Spleen (tissue), 11 donors: ENCODE measurements around the gene GARIN3. TPM values are rescaled to one million over a fixed set of nuclear protein-coding genes. Genes with fewer than 3 reads are reported as not detected.

Experiments used
- DNase-seq: peaks from one replicate; pipeline ENCODE4 v3.0.0-alpha.2; 2020
- H3K27ac ChIP-seq, 8 donors: fragments of 200-600 bp; sonication (generic) in 7 of 8; 1 replicate in 4 of 8; 2 replicates in 4 of 8; pipeline versions ENCODE4 v1.5.0 to v1.8.0; 2016 to 2021; ENCODE audit warnings: inconsistent platforms in 4 of 8, mild to moderate bottlenecking in 4 of 8, moderate library complexity in 1 of 8
- H3K27me3 ChIP-seq, 7 donors: fragments of 200-600 bp; sonication (generic) in 6 of 7; replicated peaks in 1 of 7; 1 replicate in 4 of 7; 2 replicates in 3 of 7; pipeline versions ENCODE4 v1.5.0 to v1.8.0; 2016 to 2021; ENCODE audit warnings: inconsistent platforms in 3 of 7, mild to moderate bottlenecking in 1 of 7
- H3K36me3 ChIP-seq, 6 donors: fragments of 200-600 bp; sonication (generic) in 5 of 6; 1 replicate in 4 of 6; 2 replicates in 2 of 6; pipeline versions ENCODE4 v1.5.0 to v1.8.0; 2016 to 2021; ENCODE audit warnings: inconsistent platforms in 2 of 6
- H3K4me1 ChIP-seq, 6 donors: fragments of 200-600 bp; sonication (generic) in 5 of 6; 1 replicate in 3 of 6; 2 replicates in 3 of 6; pipeline versions ENCODE4 v1.5.0 to v1.8.0; 2016 to 2021; ENCODE audit warnings: inconsistent platforms in 3 of 6
- H3K4me3 ChIP-seq, 8 donors: fragments of 200-600 bp; sonication (generic) in 7 of 8; 1 replicate in 4 of 8; 2 replicates in 4 of 8; pipeline versions ENCODE4 v1.5.0 to v1.8.0; 2016 to 2021; ENCODE audit warnings: inconsistent platforms in 4 of 8, mild to moderate bottlenecking in 4 of 8, moderate library complexity in 2 of 8
- H3K9me3 ChIP-seq, 8 donors: fragments of 200-600 bp; sonication (generic) in 7 of 8; 1 replicate in 4 of 8; 2 replicates in 4 of 8; pipeline versions ENCODE4 v1.5.0 to v1.8.0; 2016 to 2021; ENCODE audit warnings: inconsistent platforms in 4 of 8
- CTCF ChIP-seq, 11 experiments: fragments of 200-600 bp in 7 of 11; fragments of 450-650 bp in 4 of 11; sonication (generic) in 4 of 11; IDR thresholded peaks in 8 of 11; conservative IDR thresholded peaks in 3 of 11; 1 replicate in 7 of 11; 2 replicates in 4 of 11; pipeline versions ENCODE4 v1.4.0 to v1.8.0; 2016 to 2021; ENCODE audit warnings: antibody characterized with exemption in 11 of 11, inconsistent platforms in 4 of 11, mild to moderate bottlenecking in 1 of 11
- POLR2A ChIP-seq, 3 donors: fragments of 450-650 bp; IDR thresholded peaks; one replicate each; pipeline ENCODE4 v1.5.1; 2017; ENCODE audit warnings: antibody characterized with exemption in 3 of 3, mild to moderate bottlenecking in 1 of 3
- POLR2AphosphoS5 ChIP-seq, 3 donors: sonication (generic); formaldehyde crosslinking; IDR thresholded peaks; one replicate each; pipeline ENCODE4 v1.5.1; 2017; ENCODE audit warnings: antibody characterized with exemption in 3 of 3
- WGBS, 5 donors: extraction: QIAGEN DNeasy Blood & Tissue Kit in 3 of 5; methylation state at CpG; one replicate each; pipeline versions ENCODE4 v1.1.5 to v1.1.7; 2013 to 2018; 5-methylcytosine and 5-hydroxymethylcytosine counted together
- intact Hi-C: fragments of 100-400 bp; cut with DNase I; formaldehyde crosslinking; loops from one replicate; pipeline ENCODE4 v1.15.0; 2023; ENCODE audit warnings: low total_unique reads
- polyA plus RNA-seq, 3 donors: library from polyadenylated mRNA; stranded (reverse); fragments of 200-250 nt; gene quantifications; one replicate each; pipeline ENCODE4 v1.2.1, GENCODE V29; 2013
- total RNA-seq, 7 donors: library from RNA; depleted of rRNA in 3 of 7; stranded (reverse); fragments of >200 nt in 3 of 7; fragmentation: NEBNext Ultra II Directional in 4 of 7; extraction: Animal tissue kit (Norgen Biotek cat#: 25700) in 4 of 7; gene quantifications; one replicate each; pipeline versions ENCODE4 v1.1.0 to v1.2.1, GENCODE V29; 2016 to 2021
- donor health status: healthy with polysubstance abuse.
- donor health status: DM: no; HTN: no; CAD: no; lungs with moderate emphysema.
- donor health status: DM: no; HTN: no; CAD: no.
- donor health status: Bipolar disorder and iron deficiency.
- donor health status: healthy.
- donor health status: DM: no; HTN: no; CAD: no.
- donor health status: DM: yes; HTN: yes; CAD: no.

GARIN3 gene
- total and polyA plus RNA-seq, 10 donors = not detected

GRCh38 chr5:157184117-157184670, 18.1 kb upstream of the GARIN3 start:
- DNase-seq = no peak
- Histone ChIP-seq H3K27ac (peak overlapping the region in 5 of 8 donors; percentile 11 to 85 (median 41)), H3K27me3 (no peaks in the 10 kb centered on the region), H3K4me1 (peaks cover 0 to 39% (median 4%) of the 10 kb centered on the region in 6 donors), H3K9me3 (no peaks in the 10 kb centered on the region), H3K36me3 (no peaks in the 10 kb centered on the region), H3K4me3 (peak overlapping the region; percentile 10 to 65 (median 36))
- intact Hi-C loops = no loop called here
- WGBS, 5 donors = 69 to 86% (median 81%) methylated on average over 8 of the region's 8 CpGs
- no peak for TF ChIP-seq POLR2A (IDR thresholded peaks at IDR 0.05)
- no peak for TF ChIP-seq CTCF (IDR thresholded peaks at IDR 0.05 in 8 of 11, conservative IDR thresholded peaks at IDR 0.05 in 3 of 11)
- no peak for TF ChIP-seq POLR2AphosphoS5 (IDR thresholded peaks at IDR 0.05)

GRCh38 chr5:157182143-157182757, 16.2 kb upstream of the GARIN3 start:
- no peaks in the 10 kb centered on the region for H3K27me3 ChIP-seq
- 61 to 74% (median 72%) methylated on average over 3 of the region's 3 CpGs for WGBS, 5 donors
- peaks cover 0 to 25% (median 4%) of the 10 kb centered on the region in 6 donors for H3K4me1 ChIP-seq
- H3K36me3 ChIP-seq = no peaks in the 10 kb centered on the region
- TF ChIP-seq POLR2A (IDR thresholded peaks at IDR 0.05) (no peak), POLR2AphosphoS5 (IDR thresholded peaks at IDR 0.05) (no peak), CTCF (IDR thresholded peaks at IDR 0.05 in 8 of 11, conservative IDR thresholded peaks at IDR 0.05 in 3 of 11) (no peak)
- DNase-seq = no peak
- peak overlapping the region in 7 of 8 donors; percentile 39 to 85 (median 69) for H3K27ac ChIP-seq
- peak overlapping the region; percentile 30 to 65 (median 36) for H3K4me3 ChIP-seq
- intact Hi-C loops = no loop called here
- no peaks in the 10 kb centered on the region for H3K9me3 ChIP-seq

- 58 to 68% (median 63%) methylated on average over 8 of the region's 8 CpGs for WGBS, 5 donors
- no peaks in the 10 kb centered on the region for H3K9me3 ChIP-seq
- intact Hi-C loops = no loop called here
- no peaks in the 10 kb centered on the region for H3K36me3 ChIP-seq
- H3K4me1 ChIP-seq = peaks cover 0 to 10% (median 4%) of the 10 kb centered on the region in 6 donors
- peak within 1 kb of the TSS; percentile 45 to 85 (median 67) for H3K27ac ChIP-seq
- no peak for TF ChIP-seq CTCF (IDR thresholded peaks at IDR 0.05 in 8 of 11, conservative IDR thresholded peaks at IDR 0.05 in 3 of 11)
- no peak for TF ChIP-seq POLR2A (IDR thresholded peaks at IDR 0.05)
- peak in 1 of 3 donors; percentile 83 for TF ChIP-seq POLR2AphosphoS5 (IDR thresholded peaks at IDR 0.05)
- no peak for DNase-seq
- H3K4me3 ChIP-seq = peak within 1 kb of the TSS; percentile 30 to 65 (median 36)
- no peaks in the 10 kb centered on the region for H3K27me3 ChIP-seq
These were observed 14.6 kb upstream of the GARIN3 start, which contains the start of gene ITK for GRCh38 chr5:157180374-157181264. Gene ITK, plus strand, starts transcription at chr5:157180840. Its CDS starts 138 bp downstream, at chr5:157180978.
